KOPT-K1 (cell line): ENCODE results near the gene TTC24.

Experiments
- H3K27ac ChIP-seq: fragments of 200-600 bp; sonication (generic); 2 replicates; pipeline ENCODE4 v1.5.1; 2016; ENCODE audit warnings: antibody characterized with exemption, mild to moderate bottlenecking, low read depth, low read length; ENCODE audit not compliant: poor library complexity, severe bottlenecking
- H3K36me3 ChIP-seq: fragments of 200-600 bp; sonication (generic); 2 replicates; pipeline ENCODE4 v1.5.1; 2017; ENCODE audit warnings: antibody characterized with exemption, mild to moderate bottlenecking, low read length, moderate library complexity; ENCODE audit not compliant: insufficient read depth
- H3K9me3 ChIP-seq: fragments of 200-600 bp; sonication (generic); 2 replicates; pipeline ENCODE4 v1.5.1; 2017; ENCODE audit warnings: antibody characterized with exemption, low read length, mild to moderate bottlenecking; ENCODE audit not compliant: insufficient read depth, poor library complexity, severe bottlenecking

The TTC24 gene

GRCh38 chr1:156590326-156591180 lies 11.0 kb downstream of the TTC24 start:
- no peaks in the 10 kb centered on the region for H3K9me3 ChIP-seq
- H3K27ac ChIP-seq: peak overlapping the region; percentile 80
- H3K36me3 ChIP-seq: peaks cover 47% of the 10 kb centered on the region

DNA sequence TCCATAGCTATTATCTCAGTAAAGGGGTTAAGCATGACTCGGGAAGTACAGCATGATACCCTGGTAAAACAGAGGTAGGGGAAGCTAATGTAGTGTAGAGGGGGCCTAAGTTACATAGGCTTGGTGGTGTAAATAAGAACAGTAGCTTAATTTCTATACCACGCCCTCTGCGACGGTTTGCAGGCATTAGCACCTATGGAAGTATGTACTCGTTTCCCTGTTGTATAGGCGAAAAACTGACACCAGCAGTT lies 11.6 kb downstream of the TTC24 start:
- Histone ChIP-seq H3K9me3 (no peaks in the 10 kb centered on the region), H3K36me3 (peaks cover 47% of the 10 kb centered on the region), H3K27ac (peak overlapping the region; percentile 80)

DNA sequence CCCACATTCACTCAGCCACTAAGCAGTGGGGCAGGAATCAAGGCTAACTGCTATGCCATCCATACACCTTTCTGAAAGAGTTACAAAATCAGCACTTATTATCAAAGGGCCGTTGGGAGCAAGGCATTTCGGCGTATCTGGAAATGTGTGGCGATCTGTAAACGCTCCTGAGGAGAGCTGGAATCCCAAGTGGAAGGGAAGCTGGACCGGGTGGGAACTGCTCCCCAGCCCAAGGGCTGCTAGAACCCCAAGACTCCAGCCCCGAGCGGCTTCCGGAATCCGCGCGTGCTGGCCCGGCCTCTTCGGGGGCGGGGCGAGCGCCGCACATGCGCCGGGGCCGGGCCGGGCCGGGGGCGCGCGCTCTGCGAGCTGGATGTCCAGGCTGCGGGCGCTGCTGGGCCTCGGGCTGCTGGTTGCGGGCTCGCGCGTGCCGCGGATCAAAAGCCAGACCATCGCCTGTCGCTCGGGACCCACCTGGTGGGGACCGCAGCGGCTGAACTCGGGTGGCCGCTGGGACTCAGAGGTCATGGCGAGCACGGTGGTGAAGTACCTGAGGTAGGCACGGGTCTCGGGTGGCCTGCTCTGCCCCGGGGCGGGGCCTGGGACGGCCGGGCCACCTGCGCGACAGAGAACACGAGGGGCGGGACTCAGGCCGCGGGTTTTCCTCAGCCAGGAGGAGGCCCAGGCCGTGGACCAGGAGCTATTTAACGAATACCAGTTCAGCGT lies 12.1 kb downstream of the TTC24 start, which contains the start of gene NAXE:
Gene NAXE (plus strand): TSS at position 345 of the 726 bp plus-strand sequence. CDS start 29 bp downstream, at position 374.
- H3K27ac ChIP-seq: peak within 1 kb of the TSS; percentile 80
- H3K36me3 ChIP-seq: peaks cover 47% of the 10 kb centered on the region
- no peaks in the 10 kb centered on the region for H3K9me3 ChIP-seq

DNA sequence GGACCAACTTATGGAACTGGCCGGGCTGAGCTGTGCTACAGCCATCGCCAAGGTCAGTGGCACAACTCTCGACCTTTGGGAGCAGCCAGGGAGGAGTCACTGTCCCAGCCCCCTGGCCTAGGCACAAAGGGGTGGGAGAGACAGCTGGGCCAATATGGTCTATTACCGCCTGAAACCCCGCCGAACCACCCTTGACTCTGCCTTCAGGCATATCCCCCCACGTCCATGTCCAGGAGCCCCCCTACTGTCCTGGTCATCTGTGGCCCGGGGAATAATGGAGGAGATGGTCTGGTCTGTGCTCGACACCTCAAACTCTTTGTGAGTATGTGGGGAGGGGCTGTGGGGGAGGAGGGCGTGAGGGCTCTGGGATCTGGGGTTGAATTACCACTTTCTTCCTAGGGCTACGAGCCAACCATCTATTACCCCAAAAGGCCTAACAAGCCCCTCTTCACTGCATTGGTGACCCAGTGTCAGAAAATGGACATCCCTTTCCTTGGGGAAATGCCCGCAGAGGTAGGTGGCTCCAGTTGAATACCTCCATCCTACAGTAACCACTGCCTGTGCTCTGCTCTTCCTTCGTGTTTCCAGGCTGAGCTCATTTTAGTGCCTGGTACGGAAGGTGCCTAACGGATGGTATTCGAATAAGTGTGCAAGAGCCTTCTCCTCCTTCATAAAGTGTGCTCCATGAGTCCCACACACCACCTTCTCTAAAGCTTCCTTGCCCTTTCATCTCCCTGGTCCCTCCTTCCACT lies 12.8 kb downstream of the TTC24 start:
- Histone ChIP-seq H3K27ac (peak overlapping the region; percentile 80), H3K9me3 (no peaks in the 10 kb centered on the region), H3K36me3 (peaks cover 49% of the 10 kb centered on the region)

- Histone ChIP-seq H3K36me3 (peaks cover 56% of the 10 kb centered on the region), H3K27ac (peak overlapping the region; percentile 80)
Measured at GRCh38 chr1:156592910-156593660, 13.6 kb downstream of the TTC24 start.

DNA sequence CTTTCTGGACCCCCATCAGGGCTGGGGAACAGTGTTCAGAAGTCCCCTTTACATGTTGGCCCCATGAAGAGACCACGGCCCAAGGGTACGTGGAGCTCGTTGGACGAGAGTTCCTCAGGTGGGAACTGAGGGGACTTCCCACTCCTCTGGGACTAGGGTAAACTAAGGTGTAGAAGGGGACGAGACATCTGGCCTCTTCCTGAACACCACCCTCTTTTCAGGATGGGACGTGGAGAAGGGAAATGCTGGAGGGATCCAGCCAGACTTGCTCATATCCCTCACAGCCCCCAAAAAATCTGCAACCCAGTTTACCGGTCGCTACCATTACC lies 14.1 kb downstream of the TTC24 start:
- H3K36me3 ChIP-seq: peaks cover 62% of the 10 kb centered on the region
- peak overlapping the region; percentile 80 for H3K27ac ChIP-seq
- H3K9me3 ChIP-seq: no peaks in the 10 kb centered on the region

More at GRCh38 chr1:156592910-156593660, 13.6 kb downstream of the TTC24 start:
- no peaks in the 10 kb centered on the region for H3K9me3 ChIP-seq

DNA sequence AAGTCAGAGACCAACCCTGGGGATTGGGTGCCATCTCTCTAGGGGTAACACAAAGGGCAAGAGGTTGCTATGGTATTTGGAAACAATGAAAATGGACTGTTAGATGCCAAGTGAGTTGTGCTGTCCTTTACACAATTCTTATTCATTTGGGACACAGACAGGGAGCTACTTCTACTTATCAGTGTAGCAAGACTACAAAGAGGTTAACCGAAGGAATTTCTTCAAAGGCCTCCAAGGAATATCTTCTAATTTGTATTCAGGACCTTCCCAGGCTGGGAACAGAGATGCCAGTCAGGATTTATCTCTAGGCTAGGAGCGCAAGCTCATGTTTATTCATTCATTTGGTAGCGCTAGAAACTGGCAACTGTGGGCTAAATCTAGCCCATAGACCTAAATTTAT lies 14.7 kb downstream of the TTC24 start:
- H3K27ac ChIP-seq: no peak overlapping the region

GRCh38 chr1:156595016-156595415 lies 15.5 kb downstream of the TTC24 start:
- H3K36me3 ChIP-seq: peaks cover 66% of the 10 kb centered on the region
- no peak overlapping the region for H3K27ac ChIP-seq
- no peaks in the 10 kb centered on the region for H3K9me3 ChIP-seq

More for the DNA sequence above, 14.7 kb downstream of the TTC24 start:
- H3K36me3 ChIP-seq: peaks cover 66% of the 10 kb centered on the region
- H3K9me3 ChIP-seq: no peaks in the 10 kb centered on the region

- Histone ChIP-seq H3K9me3 (no peaks in the 10 kb centered on the region), H3K27ac (no peak overlapping the region), H3K36me3 (peaks cover 66% of the 10 kb centered on the region)
Measured at GRCh38 chr1:156596426-156596825, 16.9 kb downstream of the TTC24 start.

DNA sequence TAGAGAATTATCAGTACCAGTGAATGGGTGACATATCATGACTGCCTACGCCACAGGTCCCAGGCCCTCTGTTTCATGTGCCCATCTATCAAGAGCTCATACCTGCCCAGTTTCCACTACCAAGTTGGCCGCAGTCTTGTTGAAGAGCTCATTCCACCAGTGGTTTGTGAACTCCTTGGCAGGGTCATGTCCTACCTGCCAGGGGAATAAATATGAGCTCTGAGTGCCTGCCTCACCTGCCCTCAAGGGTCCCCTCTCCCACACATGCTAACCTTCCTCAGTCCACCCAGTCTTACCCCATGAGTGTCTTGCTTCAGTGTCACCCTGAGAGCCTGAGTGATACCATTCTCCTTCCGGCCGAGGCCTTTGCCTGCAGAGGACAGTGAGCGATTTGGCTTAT lies 18.6 kb downstream of the TTC24 start:
- H3K9me3 ChIP-seq: no peaks in the 10 kb centered on the region
- H3K27ac ChIP-seq: no peak overlapping the region
- peaks cover 60% of the 10 kb centered on the region for H3K36me3 ChIP-seq

DNA sequence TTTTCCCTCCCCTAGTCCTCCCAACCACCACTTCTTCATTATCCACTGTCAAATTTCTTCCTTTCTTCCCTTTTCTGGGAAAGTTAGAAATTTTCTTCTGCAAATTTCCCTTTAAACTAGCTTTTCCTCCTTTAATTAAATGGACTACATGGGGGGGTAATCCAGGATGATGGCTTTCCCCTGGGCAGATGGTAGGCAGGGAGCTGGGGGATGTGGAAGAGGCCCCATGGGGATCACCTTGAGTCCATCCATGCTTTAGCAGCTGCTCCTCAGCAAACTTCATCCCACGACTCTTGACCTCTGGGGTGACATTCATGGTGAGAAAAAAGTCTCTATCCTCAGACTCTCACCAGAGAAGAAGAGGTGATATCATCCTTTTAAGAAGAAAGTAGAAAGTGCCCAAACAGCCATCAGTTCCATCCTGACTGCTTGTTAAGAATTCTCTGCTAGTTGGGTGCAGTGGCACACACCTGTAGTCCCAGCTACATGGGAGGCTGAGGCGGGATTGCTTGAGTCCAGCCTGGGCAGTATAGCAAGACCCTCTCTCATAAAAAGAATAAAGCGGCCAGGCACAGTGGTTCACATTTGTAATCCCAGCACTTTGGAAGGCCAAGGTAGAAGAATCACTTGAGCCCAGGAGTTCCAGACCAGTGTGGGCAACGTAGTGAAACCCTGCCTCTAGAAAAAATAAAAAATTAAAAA lies 19.4 kb downstream of the TTC24 start:
- Histone ChIP-seq H3K36me3 (peaks cover 52% of the 10 kb centered on the region), H3K27ac (no peak overlapping the region), H3K9me3 (no peaks in the 10 kb centered on the region)

DNA sequence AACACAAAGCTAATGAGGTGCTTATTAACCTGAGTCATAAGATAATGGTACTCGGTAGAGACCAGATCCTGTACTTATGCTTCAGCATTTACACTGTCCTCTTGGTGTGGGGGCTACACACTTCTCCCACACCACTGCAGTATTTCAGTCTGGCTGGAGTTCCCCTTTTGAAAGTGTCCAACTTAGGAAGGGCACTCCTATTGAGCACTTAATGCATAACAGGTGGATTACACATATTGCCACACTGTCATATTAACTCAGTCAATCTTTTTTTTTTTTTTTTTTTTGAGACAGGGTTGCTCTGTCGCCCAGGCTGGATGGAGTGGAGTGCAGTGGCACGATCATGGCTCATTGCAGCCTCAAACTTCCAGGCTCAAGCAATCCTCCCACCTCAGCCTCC lies 20.3 kb downstream of the TTC24 start:
- H3K36me3 ChIP-seq: peaks cover 43% of the 10 kb centered on the region
- no peak overlapping the region for H3K27ac ChIP-seq
- no peaks in the 10 kb centered on the region for H3K9me3 ChIP-seq

GRCh38 chr1:156600733-156601121 lies 21.2 kb downstream of the TTC24 start:
- Histone ChIP-seq H3K27ac (peak overlapping the region; percentile 72), H3K36me3 (peaks cover 34% of the 10 kb centered on the region), H3K9me3 (no peaks in the 10 kb centered on the region)

GRCh38 chr1:156601122-156601830 lies 21.8 kb downstream of the TTC24 start, which contains the start of gene GPATCH4:
Gene GPATCH4, minus strand, starts transcription at chr1:156601479.
- Histone ChIP-seq H3K27ac (peak within 1 kb of the TSS; percentile 72), H3K36me3 (peaks cover 28% of the 10 kb centered on the region), H3K9me3 (no peaks in the 10 kb centered on the region)
